GM19438 (cell line): ENCODE measurements around the gene UNC80.

ENCODE experiments used
- ATAC-seq: cut with Tn5 transposase; IDR thresholded peaks from one replicate; pipeline ENCODE4 v1.9.1; 2021; ENCODE audit warnings: low read depth; ENCODE audit not compliant: unreplicated experiment

The UNC80 gene

DNA sequence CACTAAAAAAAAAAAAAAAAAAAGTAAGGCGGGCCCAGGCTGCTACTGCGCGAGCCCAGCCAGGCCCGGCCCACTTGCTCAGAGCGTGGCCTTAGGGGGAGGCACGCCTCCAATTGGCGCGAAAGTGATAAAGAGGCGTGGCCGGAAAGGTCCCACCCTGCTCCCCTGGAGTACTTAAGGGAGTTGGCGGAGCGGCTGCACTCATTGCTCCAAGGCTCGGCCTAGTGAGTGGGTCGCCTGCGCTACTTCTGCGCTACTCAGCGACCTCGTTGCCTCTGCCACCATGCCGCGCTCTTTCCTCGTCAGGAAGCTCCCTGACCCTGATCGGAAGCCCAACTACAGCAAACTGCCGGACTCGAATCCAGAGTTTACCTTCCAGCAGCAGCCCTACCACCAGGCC, 36.9 kb downstream of the UNC80 start:
- no peak for ATAC-seq

DNA sequence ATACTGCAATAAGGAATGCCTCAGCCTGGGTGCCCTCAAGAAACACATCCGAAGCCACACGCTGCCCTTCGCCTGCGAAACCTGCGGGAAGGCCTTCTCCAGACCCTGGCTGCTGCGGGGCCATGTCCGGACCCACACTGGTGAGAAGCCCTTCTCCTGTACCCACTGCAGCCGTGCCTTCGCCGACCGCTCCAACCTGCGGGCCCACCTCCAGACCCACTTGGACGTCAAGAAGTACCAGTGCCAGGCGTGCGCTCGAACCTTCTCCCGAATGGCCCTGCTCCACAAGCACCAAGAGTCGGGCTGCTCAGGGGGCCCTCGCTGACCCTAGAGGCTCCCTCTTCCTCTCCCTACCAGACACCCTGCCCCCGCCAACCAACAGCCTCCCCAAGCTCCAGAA, 37.6 kb downstream of the UNC80 start:
- no peak for ATAC-seq

DNA sequence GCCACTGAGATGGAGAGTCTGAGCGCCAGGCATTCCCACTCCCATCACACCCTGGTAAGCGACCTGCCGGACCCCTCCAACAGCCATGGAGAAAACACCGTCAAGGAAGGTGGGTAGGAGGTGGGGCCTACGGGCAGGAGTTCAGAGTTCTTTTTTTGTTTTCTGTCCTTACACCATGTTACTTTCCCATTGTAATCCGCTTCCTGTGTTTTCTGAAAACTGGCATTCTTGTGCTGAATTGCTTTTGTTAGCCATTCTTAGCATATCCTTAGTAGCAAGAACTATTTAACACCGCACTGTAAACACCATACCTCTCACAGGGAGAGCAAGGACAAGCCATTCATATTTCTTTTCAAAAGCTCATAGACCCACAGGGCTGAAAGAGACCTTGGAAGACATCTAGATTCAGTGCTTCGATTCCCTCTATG, 46.2 kb downstream of the UNC80 start:
- ATAC-seq: no peak

DNA sequence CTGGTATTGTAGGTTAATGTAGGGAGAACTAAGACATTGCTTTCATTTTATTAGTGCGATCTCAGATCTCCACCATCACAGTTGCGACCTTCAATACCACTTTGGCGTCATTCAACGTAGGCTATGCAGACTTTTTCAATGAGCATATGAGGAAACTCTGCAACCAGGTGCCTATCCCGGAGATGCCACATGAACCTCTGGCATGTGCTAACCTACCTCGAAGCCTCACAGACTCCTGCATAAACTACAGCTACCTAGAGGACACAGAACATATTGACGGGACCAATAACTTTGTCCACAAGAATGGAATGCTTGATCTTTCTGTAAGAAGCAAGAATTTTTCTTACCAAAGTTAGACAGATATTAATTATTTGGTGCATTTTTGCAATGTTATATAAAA, 47.3 kb downstream of the UNC80 start:
- ATAC-seq: no peak

DNA sequence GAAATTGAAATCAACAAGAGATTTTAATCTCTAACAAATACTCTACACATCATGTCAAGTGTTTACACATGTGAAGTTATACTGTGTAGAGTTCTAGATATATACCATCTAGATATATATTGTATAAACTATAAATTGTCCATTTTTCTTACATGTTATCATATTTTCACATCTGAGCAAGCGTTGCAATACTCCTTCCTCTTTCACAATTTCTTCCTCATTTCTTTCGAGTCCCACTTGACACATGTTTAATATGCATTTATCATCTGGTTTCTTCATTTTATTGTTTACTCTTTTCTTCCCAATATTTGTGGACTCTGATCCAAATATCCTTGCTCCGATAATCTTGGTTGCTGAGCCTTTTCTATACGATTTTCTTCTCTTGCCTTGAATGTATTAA, 50.2 kb downstream of the UNC80 start:
- no peak for ATAC-seq

DNA sequence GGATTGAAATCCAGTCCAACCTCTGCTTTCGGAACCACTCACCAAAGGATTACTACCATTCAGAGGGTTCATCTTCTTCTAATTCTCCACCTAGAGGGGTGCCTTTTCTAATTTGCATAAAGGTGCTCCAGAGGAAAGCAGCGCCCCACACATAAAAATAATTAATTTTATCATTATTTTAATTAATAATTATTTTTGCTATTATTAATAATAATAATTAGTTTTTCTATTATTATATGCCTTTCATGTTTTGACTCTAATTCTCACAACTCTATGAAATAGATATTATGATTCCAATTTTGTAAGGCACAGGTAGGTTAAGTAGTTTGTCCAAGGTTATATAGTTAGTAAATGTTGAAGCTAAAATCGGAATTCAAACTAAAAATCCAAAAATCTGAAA, 51.9 kb downstream of the UNC80 start:
- no peak for ATAC-seq

DNA sequence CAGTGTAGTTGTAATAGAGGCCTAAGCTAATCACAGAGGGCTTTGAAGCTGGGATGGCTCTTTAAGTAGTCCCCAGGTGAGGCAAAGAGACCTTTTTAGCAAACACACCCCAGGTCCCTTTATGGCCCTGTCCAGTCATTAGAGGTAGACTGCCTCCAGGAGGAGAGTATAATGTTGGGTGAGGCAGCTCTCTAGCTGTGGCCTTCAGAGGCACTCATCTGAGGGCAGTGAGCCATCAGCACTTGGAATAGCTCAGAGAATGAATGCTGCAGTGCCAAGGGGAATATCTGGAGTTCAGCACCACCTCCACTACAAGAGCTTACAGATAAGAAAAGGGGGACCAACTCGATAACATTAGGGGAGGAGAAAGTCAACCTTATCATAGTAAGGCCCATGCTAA, 52.8 kb downstream of the UNC80 start:
- no peak for ATAC-seq

DNA sequence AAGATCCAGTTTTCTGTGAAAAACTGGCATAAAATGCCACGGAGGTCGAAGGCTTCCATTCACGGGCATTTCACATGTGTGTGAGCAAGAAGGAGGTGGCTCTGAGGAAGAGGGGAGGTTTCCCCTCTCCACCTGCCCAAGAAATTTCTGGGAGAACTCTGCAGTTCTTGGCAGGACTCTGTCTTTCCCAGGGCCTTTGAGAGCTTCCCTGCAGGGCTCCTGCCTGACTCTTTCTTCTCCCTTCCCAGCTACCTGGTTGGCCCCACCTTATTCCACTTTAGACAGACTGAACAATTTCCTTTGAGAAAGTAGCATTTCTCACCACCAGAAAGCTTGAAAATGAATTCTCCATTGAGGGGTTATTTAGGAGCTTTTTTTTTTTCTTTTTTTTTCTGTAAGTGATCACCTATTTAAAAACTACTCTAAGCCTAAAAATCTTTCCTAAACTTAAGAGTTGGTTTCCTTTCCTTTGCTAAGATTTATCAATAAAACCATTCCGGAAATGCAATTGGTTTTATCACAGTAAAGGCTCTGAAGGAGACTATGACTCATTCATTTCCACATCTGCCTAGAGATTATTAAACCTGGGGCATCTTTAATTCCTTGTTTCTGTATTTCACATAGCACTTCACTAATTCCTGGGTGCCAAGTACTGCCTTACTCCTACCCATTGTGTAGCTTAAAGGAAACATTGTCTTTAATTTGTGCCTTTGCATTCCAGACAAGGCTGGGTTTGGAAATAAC, 59.3 kb downstream of the UNC80 start:
- no peak for ATAC-seq

DNA sequence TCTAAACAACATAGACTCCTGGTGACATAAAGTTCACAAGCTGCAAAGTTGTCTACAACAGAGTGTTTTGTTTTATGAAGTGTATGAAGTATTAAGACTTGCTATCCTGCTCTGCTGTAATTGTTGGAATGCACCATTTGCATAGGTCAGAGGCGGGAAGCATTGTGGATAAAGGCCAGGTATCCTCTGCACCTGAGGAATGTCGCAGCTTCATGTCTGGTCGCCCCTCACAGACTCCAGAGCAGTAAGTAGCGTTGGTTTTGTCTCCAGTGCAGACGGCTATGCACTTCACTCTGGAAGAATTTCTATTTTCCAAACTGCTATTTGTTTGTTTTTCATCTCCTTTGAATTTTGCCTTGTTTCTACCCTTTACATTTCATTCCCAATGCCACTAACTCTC, 63.1 kb downstream of the UNC80 start:
- ATAC-seq: no peak

DNA sequence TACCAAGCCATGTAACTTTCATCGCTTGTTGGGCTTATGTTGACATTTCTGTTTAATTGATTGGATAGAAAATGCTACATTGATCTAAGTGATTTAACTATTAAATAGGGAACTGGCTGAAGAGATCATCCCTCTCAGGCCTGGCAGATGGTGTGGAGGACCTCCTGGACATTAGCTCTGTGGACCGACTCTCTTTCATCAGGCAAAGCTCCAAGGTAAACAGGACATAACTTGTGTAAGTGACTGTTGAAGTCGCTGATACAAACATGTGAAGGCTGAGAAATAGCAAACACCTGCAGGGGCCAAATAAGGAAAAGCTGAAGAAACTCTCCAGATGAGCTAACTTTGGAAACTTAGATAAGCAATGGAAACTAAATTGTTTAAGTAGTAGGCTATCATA, 68.8 kb downstream of the UNC80 start:
- no peak for ATAC-seq

DNA sequence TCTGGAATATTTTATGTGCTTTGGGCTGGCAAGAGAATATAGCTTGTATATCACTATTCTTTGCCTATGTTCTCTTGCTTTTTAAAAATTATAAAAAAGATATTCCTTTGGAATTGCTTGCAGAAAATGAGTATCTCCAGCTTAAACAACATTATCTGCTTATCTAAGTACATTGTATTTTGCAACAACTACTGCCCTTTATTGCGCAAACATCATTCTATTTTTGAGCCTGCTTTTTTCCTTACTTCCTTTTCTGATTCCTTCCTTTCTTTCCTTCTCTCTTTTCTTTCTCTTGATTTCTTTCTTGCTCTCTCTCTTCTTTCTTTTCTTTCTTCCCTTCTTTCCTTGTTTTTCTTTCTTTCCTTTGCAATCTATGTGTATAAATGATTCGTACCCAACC, 74.0 kb downstream of the UNC80 start:
- ATAC-seq: no peak

DNA sequence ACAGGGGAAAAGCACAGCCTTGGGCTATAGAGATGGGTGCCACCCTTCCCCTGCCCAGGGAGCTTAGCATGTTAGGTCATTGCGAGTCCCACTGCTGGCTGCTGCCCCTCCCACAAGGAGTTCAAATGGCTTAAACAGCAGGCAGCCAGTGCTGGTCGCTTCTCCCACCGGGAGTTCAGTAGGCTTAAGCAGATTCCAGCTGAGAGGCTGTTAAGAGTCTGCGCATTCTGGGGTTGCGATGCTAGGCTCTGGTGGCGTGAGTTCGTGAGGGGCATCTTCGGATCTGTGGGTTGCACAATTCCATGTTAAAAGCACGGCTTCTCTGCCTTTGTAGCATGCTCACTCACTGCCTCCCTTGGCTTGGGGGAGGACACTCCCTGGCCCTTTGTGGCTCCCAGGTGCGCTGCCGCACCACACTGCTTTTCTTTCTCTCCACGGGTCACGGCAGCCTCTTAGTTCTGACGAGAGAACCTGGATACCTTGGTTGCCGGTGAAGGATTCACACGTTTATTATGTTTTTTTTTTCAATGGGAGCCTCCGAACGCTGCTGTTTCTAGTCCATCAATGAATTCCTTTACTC, 93.2 kb downstream of the UNC80 start:
- ATAC-seq: no peak

DNA sequence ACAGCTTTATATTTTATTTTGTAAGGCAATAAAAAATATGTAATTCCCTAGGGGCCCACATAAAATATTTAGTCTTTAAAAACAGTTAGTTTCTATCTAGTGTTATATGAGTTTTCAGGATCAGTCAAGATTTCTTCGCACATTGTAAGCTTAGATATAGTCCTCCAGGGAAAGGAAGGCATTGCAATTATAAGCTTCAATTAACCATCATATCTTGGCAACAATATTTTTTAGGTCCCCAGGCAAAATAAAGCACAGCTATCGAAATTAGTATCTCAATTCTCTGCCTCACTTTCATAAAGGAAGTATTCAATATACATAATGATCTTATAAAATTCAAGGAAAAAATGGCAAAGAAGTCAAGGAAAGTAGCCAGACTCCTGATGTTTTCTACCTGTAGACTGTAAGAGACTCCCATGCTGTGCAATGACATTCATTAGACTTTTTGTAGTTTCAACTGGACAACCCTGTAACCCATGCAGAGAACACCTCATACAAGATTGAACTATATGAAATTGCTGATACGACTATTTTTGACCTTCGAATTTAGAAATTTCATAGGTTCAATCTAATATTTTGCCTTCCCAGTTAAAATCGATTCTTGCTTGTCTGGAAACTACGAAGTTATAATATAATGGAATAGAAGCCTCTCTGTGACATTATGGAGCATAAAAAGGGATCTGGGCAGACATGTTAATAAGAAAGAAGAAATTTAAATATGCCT, 96.8 kb downstream of the UNC80 start:
- ATAC-seq: no peak

DNA sequence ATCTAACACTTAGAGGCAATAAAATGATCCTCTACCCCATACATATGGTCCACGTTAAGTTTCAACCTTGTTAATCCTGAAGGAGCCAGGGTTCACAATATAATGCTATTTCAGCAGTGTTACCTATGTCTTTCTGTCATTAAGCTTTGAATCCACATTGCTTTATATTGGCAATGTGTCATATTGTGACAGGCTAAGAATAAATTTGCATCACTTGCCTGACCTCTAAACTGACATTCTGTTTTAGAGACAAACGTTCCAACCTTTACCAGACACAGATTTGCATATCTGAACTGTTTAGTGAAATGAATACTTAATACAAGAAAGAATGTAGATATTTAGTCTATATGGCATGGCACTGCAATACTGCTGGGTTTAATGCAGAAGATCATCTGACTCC, 98.4 kb downstream of the UNC80 start:
- no peak for ATAC-seq

DNA sequence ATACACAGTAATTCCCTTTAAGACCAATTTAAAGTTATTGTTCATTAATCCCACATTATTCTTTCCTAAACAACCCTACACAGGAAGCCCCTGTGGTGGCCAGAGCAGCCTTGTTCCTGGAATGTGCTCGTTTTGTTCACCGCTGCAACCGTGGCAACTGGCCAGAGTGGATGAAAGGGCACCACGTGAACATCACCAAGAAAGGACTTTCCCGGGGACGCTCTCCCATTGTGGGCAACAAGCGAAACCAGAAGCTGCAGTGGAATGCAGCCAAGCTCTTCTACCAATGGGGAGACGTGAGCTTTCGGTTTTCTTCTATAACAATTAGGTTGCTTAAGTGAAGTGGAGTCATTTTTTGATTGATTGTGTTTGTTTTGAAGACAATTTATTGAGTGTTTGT, 101.0 kb downstream of the UNC80 start:
- ATAC-seq: no peak

DNA sequence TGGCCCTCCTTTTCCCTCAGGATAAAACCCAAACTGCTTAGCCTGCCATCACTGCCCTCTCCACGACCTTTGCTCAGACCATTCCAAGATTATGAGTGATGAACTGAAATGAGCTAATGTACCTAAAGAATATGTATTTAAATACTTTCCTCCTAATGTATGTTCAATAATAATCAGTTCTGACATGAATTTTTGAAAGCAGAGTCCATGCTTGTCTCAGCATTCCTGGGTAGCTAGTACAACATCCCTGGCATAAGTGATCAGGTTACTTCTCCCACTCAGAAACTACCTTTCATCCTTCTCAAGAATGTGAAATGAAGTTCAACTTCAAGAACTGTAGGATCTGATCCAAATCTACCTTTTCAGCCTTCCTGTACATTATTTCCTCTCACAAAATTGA, 103.6 kb downstream of the UNC80 start:
- no peak for ATAC-seq

DNA sequence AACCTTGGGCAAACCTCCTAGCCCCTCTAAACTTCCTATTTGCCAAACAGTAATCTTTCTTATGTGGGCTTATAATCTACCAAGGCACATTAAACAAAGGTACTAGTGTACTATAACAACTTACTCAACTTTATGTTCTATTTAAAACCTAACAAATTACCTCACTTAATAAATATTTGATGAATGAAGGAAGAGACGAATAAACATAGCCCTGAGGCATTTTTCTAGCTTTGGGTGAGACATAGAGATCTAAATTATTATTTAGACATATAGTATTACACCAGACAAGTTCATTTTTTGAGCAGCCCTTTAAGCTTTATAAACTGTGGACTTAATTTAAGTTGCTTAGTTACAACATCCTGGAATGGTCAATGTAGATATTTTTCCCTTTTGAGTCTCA, 104.6 kb downstream of the UNC80 start:
- no peak for ATAC-seq

DNA sequence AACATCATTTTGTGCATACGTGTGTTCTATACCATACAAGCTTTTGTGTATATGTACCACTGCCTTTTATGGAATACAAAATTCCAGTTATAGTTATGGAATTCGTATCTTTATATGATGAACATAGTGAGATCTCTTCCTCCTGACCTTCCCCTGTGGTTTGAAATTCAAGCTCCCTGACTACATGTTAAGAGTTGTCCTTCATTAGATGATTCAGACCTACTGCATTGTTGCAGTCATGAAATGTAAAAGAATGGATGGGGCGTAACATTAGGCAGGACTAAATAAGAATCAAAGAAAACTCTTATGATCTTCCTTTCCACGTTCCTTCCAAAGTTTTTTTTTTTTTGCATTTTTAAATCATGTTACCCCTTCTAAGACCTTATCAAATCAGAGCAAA, 107.1 kb downstream of the UNC80 start:
- no peak for ATAC-seq

DNA sequence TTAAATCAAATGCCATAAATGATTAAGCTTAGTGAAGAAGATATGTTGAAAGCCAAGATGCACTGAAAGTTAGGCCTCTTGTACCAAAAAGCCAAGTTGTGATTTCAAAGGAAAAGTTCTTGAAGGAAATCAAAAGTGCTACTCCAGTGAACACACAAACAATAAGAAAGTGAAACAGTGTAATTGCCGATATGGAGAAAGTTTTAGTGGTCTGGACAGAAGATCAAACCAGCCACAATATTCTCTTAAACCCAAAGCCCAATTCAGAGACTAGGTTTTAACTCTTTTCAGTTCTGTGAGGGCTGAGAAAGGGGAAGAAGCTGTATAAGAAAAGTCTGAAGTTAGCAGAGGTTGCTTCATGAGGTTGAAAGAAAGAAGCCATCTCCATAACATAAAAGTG, 129.0 kb downstream of the UNC80 start:
- ATAC-seq: no peak

DNA sequence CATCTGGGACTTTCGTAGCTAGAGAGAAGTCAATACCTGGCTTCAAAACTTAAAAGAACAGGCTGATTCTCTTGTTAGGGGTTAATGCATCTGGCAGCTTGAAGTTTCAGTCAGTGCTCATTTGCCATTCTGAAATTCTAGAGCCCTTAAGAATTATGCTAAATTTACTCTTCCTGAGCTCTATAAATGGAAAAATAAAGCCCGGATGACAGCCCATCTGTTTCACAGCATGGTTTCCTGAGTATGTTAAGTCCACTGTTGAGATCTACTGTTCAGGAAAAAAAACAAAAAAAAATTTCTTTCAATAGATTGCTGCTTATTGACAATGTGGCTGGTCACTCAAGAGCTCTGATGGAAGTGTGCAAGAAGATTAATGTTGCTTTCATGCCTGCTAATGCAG, 129.5 kb downstream of the UNC80 start:
- ATAC-seq: no peak

DNA sequence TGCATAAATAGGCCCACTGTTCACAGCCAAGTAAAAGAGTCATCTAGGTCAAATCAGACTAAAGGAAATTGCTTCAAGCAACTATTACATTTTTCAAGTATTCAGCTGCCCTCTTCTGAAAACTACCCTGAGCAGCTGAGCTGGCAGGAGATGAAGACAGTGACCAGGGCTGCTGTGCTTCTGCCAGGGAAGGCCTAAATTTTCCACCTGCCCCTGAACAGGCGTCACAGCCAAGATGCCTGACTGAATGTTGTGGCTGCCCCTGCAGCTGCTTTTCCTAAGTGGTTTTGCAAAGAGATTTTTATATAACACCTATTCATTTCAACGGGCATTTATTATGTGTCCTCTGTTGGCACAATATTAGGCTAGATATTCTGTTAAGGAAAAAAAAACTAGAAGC, 134.1 kb downstream of the UNC80 start:
- ATAC-seq: no peak

DNA sequence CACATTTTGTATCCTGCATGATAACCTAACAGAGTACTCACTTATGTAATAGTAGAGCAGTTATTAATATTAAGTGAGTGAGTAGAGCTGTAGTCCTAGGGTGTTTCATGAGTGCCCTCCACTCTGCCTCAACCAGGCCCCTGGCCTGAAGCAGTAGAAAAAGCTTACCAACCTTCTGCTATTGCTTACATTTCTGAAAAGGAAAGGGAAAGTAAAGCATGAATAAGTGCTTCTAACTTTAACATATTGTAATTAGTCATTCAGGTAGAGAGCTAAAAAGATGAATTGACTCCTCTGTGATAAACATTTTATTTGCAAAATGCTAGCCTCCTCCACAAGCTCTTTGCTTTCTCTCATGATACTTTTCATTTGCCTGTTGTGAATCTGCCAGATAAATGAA, 136.1 kb downstream of the UNC80 start:
- no peak for ATAC-seq
